MM.1S (cell line): ENCODE data around the gene C16orf92.
"Not testable (repeated sequence)": the region's sequence is repeated elsewhere in the genome, so short reads cannot be mapped to it uniquely, and the experiment has no call there.

Source experiments
- DNase-seq: peaks from one replicate; pipeline ENCODE4 v3.0.0-alpha.2; 2015
- H2AFZ ChIP-seq: fragments of 300-600 bp; sonication (generic); 2 replicates; pipeline ENCODE4 v1.6.0; 2016; ENCODE audit warnings: antibody characterized with exemption, low read length
- H3F3A ChIP-seq: fragments of 300-600 bp; sonication (generic); 2 replicates; pipeline ENCODE4 v1.6.1; 2016; ENCODE audit warnings: mild to moderate bottlenecking, antibody characterized with exemption, low read length, moderate library complexity, mixed read lengths; ENCODE audit not compliant: insufficient read depth
- H3K27ac ChIP-seq: fragments of 300-600 bp; sonication (generic); 2 replicates; pipeline ENCODE4 v1.5.1; 2016; ENCODE audit warnings: mild to moderate bottlenecking, low read length
- H3K27me3 ChIP-seq: fragments of 300-600 bp; sonication (generic); replicated peaks from 2 replicates; pipeline ENCODE4 v1.6.0; 2016; ENCODE audit warnings: low read length; ENCODE audit not compliant: insufficient read depth
- H3K36me3 ChIP-seq: fragments of 300-600 bp; sonication (generic); replicated peaks from 2 replicates; pipeline ENCODE4 v1.6.1; 2016; ENCODE audit warnings: mild to moderate bottlenecking, low read length, mixed read lengths; ENCODE audit not compliant: insufficient read depth
- H3K4me1 ChIP-seq: fragments of 300-600 bp; sonication (generic); 2 replicates; pipeline ENCODE4 v1.6.1; 2016; ENCODE audit warnings: low read length, mixed read lengths
- H3K4me2 ChIP-seq: fragments of 300-600 bp; sonication (generic); 2 replicates; pipeline ENCODE4 v1.6.0; 2016; ENCODE audit warnings: low read depth, low read length
- H3K4me3 ChIP-seq: fragments of 300-600 bp; sonication (generic); 2 replicates; pipeline ENCODE4 v1.5.1; 2016; ENCODE audit warnings: low read length, mixed read lengths
- H3K79me2 ChIP-seq: fragments of 300-600 bp; sonication (generic); 2 replicates; pipeline ENCODE4 v1.6.1; 2016; ENCODE audit warnings: mixed run types, low read length, mixed read lengths
- H3K9ac ChIP-seq: fragments of 300-600 bp; sonication (generic); 2 replicates; pipeline ENCODE4 v1.6.1; 2016; ENCODE audit warnings: low read length, mixed read lengths
- H3K9me2 ChIP-seq: fragments of 300-600 bp; sonication (generic); replicated peaks from 2 replicates; pipeline ENCODE4 v1.6.1; 2016; ENCODE audit warnings: mild to moderate bottlenecking, low read length, mixed read lengths; ENCODE audit not compliant: insufficient read depth
- H3K9me3 ChIP-seq: fragments of 300-600 bp; sonication (generic); replicated peaks from 2 replicates; pipeline ENCODE4 v1.6.1; 2016; ENCODE audit warnings: mild to moderate bottlenecking, low read length, mixed read lengths; ENCODE audit not compliant: insufficient read depth
- H4K20me1 ChIP-seq: fragments of 300-600 bp; sonication (generic); 2 replicates; pipeline ENCODE4 v1.6.1; 2016; ENCODE audit warnings: mild to moderate bottlenecking, low read length, moderate library complexity, mixed read lengths; ENCODE audit not compliant: insufficient read depth
- CTCF ChIP-seq: fragments of 300-600 bp; sonication (generic); IDR thresholded peaks from 2 replicates; pipeline ENCODE4 v1.5.1; 2016; ENCODE audit warnings: antibody characterized with exemption, low read length, mixed read lengths
- EZH2 ChIP-seq: fragments of 300-600 bp; sonication (generic); optimal IDR thresholded peaks from 2 replicates; pipeline ENCODE3; 2017; ENCODE audit warnings: low read depth, mild to moderate bottlenecking, antibody characterized with exemption, low read length, mixed read lengths
- EZH2phosphoT487 ChIP-seq: fragments of 300-600 bp; sonication (generic); IDR thresholded peaks from 2 replicates; pipeline ENCODE4 v1.6.1; 2018; ENCODE audit warnings: antibody characterized with exemption, low read length

The C16orf92 gene

GRCh38 chr16:30033270-30033669 is 10.3 kb downstream of the C16orf92 start:
- H2AFZ ChIP-seq = no peak overlapping the region
- H3K79me2 ChIP-seq = no peaks in the 10 kb centered on the region
- H3K27ac ChIP-seq = no peak overlapping the region
- H3K9ac ChIP-seq = no peak overlapping the region
- no peaks in the 10 kb centered on the region for H3F3A ChIP-seq
- no peaks in the 10 kb centered on the region for H3K9me2 ChIP-seq
- peaks cover 44% of the 10 kb centered on the region for H3K27me3 ChIP-seq
- H3K4me3 ChIP-seq = no peak overlapping the region
- DNase-seq = no peak
- H4K20me1 ChIP-seq = no peaks in the 10 kb centered on the region
- H3K9me3 ChIP-seq = no peaks in the 10 kb centered on the region
- H3K4me1 ChIP-seq = no peaks in the 10 kb centered on the region
- TF ChIP-seq CTCF = no peak
- no peak for TF ChIP-seq EZH2phosphoT487
- TF ChIP-seq EZH2 = no peak
- H3K36me3 ChIP-seq = no peaks in the 10 kb centered on the region
- no peak overlapping the region for H3K4me2 ChIP-seq

GRCh38 chr16:30040221-30040620 is 17.2 kb downstream of the C16orf92 start:
- Histone ChIP-seq H3K27me3 (no peaks in the 10 kb centered on the region), H3K9ac (no peak overlapping the region), H3K4me3 (no peak overlapping the region), H3K9me2 (no peaks in the 10 kb centered on the region), H3K4me1 (no peaks in the 10 kb centered on the region), H2AFZ (no peak overlapping the region), H3K36me3 (no peaks in the 10 kb centered on the region), H3K27ac (no peak overlapping the region), H3K79me2 (no peaks in the 10 kb centered on the region), H3F3A (no peaks in the 10 kb centered on the region), H3K4me2 (no peak overlapping the region), H4K20me1 (no peaks in the 10 kb centered on the region), H3K9me3 (no peaks in the 10 kb centered on the region)
- TF ChIP-seq CTCF (no peak), EZH2phosphoT487 (no peak), EZH2 (no peak)
- no peak for DNase-seq

GRCh38 chr16:30040690-30041089 is 17.7 kb downstream of the C16orf92 start:
- not testable (repeated sequence) for H3K27me3 ChIP-seq, H3K79me2 ChIP-seq, H3K4me3 ChIP-seq, H3K4me2 ChIP-seq, H3K36me3 ChIP-seq, H3K9ac ChIP-seq, H3K9me3 ChIP-seq, H3K4me1 ChIP-seq, H3F3A ChIP-seq, DNase-seq, H3K9me2 ChIP-seq, H3K27ac ChIP-seq, H2AFZ ChIP-seq, H4K20me1 ChIP-seq

GRCh38 chr16:30041841-30042240 is 18.8 kb downstream of the C16orf92 start:
- H3K4me3 ChIP-seq = no peak overlapping the region
- H3F3A ChIP-seq = no peaks in the 10 kb centered on the region
- no peak overlapping the region for H3K27ac ChIP-seq
- TF ChIP-seq EZH2 (no peak), CTCF (peak; percentile 32), EZH2phosphoT487 (no peak)
- H3K9me3 ChIP-seq = no peaks in the 10 kb centered on the region
- H3K9ac ChIP-seq = no peak overlapping the region
- no peak overlapping the region for H3K4me2 ChIP-seq
- DNase-seq = peak; percentile 49
- no peaks in the 10 kb centered on the region for H3K36me3 ChIP-seq
- no peaks in the 10 kb centered on the region for H3K27me3 ChIP-seq
- H3K4me1 ChIP-seq = no peaks in the 10 kb centered on the region
- H4K20me1 ChIP-seq = no peaks in the 10 kb centered on the region
- H3K9me2 ChIP-seq = no peaks in the 10 kb centered on the region
- H3K79me2 ChIP-seq = no peaks in the 10 kb centered on the region
- no peak overlapping the region for H2AFZ ChIP-seq
